Upper lobe of right lung (tissue), 1 donor: ENCODE measurements around the gene GSK3A. TPM values are rescaled to one million over a fixed set of nuclear protein-coding genes. Genes with fewer than 3 reads are reported as not detected.
A peak's percentile ranks its signal among the peaks of the same experiment; 100 is the strongest.

Source experiments
- ATAC-seq: fragments of 200-7000 bp; cut with Tn5 transposase; one replicate; pipeline ENCODE4 v1.9.1; 2020; ENCODE audit warnings: mild to moderate bottlenecking, moderate library complexity
- DNase-seq: peaks from one replicate; pipeline ENCODE4 v3.0.0-alpha.2; 2020
- H3K27ac ChIP-seq: fragments of 200-600 bp; one replicate; pipeline ENCODE4 v1.8.0; 2022
- H3K27me3 ChIP-seq: fragments of 200-600 bp; one replicate; pipeline ENCODE4 v1.8.0; 2022; ENCODE audit warnings: mild to moderate bottlenecking
- H3K36me3 ChIP-seq: fragments of 200-600 bp; one replicate; pipeline ENCODE4 v1.8.0; 2022
- H3K4me1 ChIP-seq: fragments of 200-600 bp; one replicate; pipeline ENCODE4 v1.8.0; 2022
- H3K4me3 ChIP-seq: fragments of 200-600 bp; one replicate; pipeline ENCODE4 v1.8.0; 2022; ENCODE audit warnings: mild to moderate bottlenecking
- H3K9me3 ChIP-seq: fragments of 200-600 bp; one replicate; pipeline ENCODE4 v1.8.0; 2022
- CTCF ChIP-seq: fragments of 200-600 bp; IDR thresholded peaks from one replicate; pipeline ENCODE4 v1.8.0; 2022; ENCODE audit warnings: antibody characterized with exemption
- intact Hi-C: fragments of 100-400 bp; cut with DNase I; formaldehyde crosslinking; loops from one replicate; pipeline ENCODE4 v1.11.0; 2022
- total RNA-seq: library from RNA; stranded (reverse); fragmentation: NEBNext Ultra II Directional; extraction: Animal tissue kit (Norgen Biotek cat#: 25700); gene quantifications from one replicate; pipeline ENCODE4 v1.2.1, GENCODE V29; 2021
- donor health status: DM: no; HTN: yes; CAD: no; lungs with severe emphysema.

Gene GSK3A
- total RNA-seq, 1 donor from 2014 or later, result 38.7 TPM

GRCh38 chr19:42285988-42286348 is 43.6 kb upstream of the GSK3A start:
- Histone ChIP-seq H3K4me3 (no peak overlapping the region), H3K9me3 (no peaks in the 10 kb centered on the region), H3K27me3 (no peaks in the 10 kb centered on the region), H3K27ac (no peak overlapping the region), H3K36me3 (peaks cover 42% of the 10 kb centered on the region), H3K4me1 (peaks cover 41% of the 10 kb centered on the region)
- intact Hi-C loops, result no loop called here
- DNase-seq, result no peak
- ATAC-seq, result no peak
- no peak for TF ChIP-seq CTCF

GRCh38 chr19:42285541-42285941 is 43.1 kb upstream of the GSK3A start:
- H3K36me3 ChIP-seq, result peaks cover 38% of the 10 kb centered on the region
- DNase-seq (no peak), ATAC-seq (no peak)
- H3K27me3 ChIP-seq, result no peaks in the 10 kb centered on the region
- peaks cover 42% of the 10 kb centered on the region for H3K4me1 ChIP-seq
- no peaks in the 10 kb centered on the region for H3K9me3 ChIP-seq
- no peak for TF ChIP-seq CTCF
- intact Hi-C loops, result no loop called here
- peak overlapping the region; percentile 42 for H3K27ac ChIP-seq
- peak overlapping the region; percentile 61 for H3K4me3 ChIP-seq

GRCh38 chr19:42284591-42285341 is 42.4 kb upstream of the GSK3A start:
- DNase-seq (no peak), ATAC-seq (no peak)
- TF ChIP-seq CTCF, result no peak
- Histone ChIP-seq H3K27ac (peak overlapping the region; percentile 42), H3K27me3 (no peaks in the 10 kb centered on the region), H3K36me3 (peaks cover 30% of the 10 kb centered on the region), H3K9me3 (no peaks in the 10 kb centered on the region), H3K4me1 (peaks cover 42% of the 10 kb centered on the region), H3K4me3 (peak overlapping the region; percentile 61)
- intact Hi-C loops, result no loop called here

- intact Hi-C loops, result no loop called here
- Histone ChIP-seq H3K4me3 (peak overlapping the region; percentile 26), H3K9me3 (no peaks in the 10 kb centered on the region), H3K27me3 (no peaks in the 10 kb centered on the region), H3K36me3 (peaks cover 23% of the 10 kb centered on the region), H3K27ac (peak overlapping the region; percentile 66), H3K4me1 (peaks cover 47% of the 10 kb centered on the region)
- DNase-seq (peak; percentile 94), ATAC-seq (peak; percentile 75)
- TF ChIP-seq CTCF, result no peak
Measured at GRCh38 chr19:42284066-42284501, 41.7 kb upstream of the GSK3A start.

GRCh38 chr19:42283188-42284065 is 41.0 kb upstream of the GSK3A start:
- intact Hi-C loops, result no loop called here

More at GRCh38 chr19:42283188-42284065, 41.0 kb upstream of the GSK3A start:
- Histone ChIP-seq H3K27me3 (no peaks in the 10 kb centered on the region), H3K36me3 (peaks cover 17% of the 10 kb centered on the region), H3K9me3 (no peaks in the 10 kb centered on the region), H3K27ac (peak overlapping the region; percentile 80), H3K4me1 (peaks cover 54% of the 10 kb centered on the region), H3K4me3 (peak overlapping the region; percentile 52)
- ATAC-seq, result peak; percentile 83
- no peak for TF ChIP-seq CTCF
- DNase-seq, result peak; percentile 98
